ENCODE measurements around the gene PDE11A. TPM values are rescaled to one million over a fixed set of nuclear protein-coding genes. Genes with fewer than 3 reads are reported as not detected.

The PDE11A gene
- total RNA-seq, 2 donors from 2014 or later, result 2.6 to 3.2 TPM

DNA sequence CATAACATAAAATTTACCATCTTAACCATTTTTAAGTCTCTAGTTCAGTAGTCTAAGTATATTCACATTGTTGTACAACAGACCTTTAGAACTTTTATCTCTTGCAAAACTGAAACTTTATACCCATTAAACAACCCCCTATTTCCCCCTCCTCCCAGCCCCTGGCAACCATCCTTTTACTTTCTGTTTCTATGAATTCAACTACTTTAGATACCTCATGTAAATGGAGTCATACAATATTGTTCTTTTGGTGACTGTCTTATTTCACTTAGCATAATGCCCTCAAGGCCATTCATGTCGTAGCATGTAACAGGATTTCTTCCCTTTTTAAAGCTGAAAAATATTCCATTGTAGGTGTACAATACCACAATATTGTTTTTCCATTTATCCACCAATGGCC lies 129.8 kb downstream of the PDE11A start:
- H3K9me3 ChIP-seq, result no peaks in the 10 kb centered on the region
- DNase-seq, result no peak
- intact Hi-C loops (cut with DNase I), result no loop called here
- no peak for TF ChIP-seq CTCF (IDR thresholded peaks at IDR 0.05)
- no peak overlapping the region for H3K27ac ChIP-seq
- H3K4me3 ChIP-seq, result no peak overlapping the region
- no peak overlapping the region for H3K9ac ChIP-seq (ENCODE audit: low read depth in 2 of 2, low read length in 2 of 2)
- H3K36me3 ChIP-seq, result no peaks in the 10 kb centered on the region
- no peaks in the 10 kb centered on the region for H3K27me3 ChIP-seq
- no peaks in the 10 kb centered on the region for H3K4me1 ChIP-seq

GRCh38 chr2:177939211-177939610 lies 133.4 kb downstream of the PDE11A start:
- intact Hi-C loops (cut with DNase I), result no loop called here
- Histone ChIP-seq H3K36me3 (no peaks in the 10 kb centered on the region), H3K9me3 (no peaks in the 10 kb centered on the region), H3K27me3 (no peaks in the 10 kb centered on the region), H3K4me3 (no peak overlapping the region), H3K27ac (no peak overlapping the region), H3K4me1 (no peaks in the 10 kb centered on the region), H3K9ac (ENCODE audit: low read depth in 2 of 2, low read length in 2 of 2) (no peak overlapping the region)
- TF ChIP-seq CTCF (IDR thresholded peaks at IDR 0.05), result no peak
- no peak for DNase-seq

DNA sequence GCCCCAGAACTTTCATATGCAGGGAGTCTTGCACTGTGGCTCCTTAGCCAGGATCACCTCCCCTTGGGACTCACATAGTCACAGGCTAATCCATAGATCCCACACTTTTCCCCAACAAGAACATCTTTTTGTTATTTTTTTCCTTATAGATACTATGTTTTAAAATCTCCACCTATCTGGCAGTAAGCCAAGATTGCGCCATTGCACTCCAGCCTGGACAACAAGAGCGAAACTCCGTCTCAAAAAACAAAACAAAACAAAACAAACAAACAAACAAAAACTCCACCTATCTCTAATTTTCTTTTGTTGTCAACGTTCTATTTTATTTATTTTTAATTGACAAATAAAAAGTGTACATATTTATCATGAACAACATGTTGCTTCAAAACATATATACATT lies 141.7 kb downstream of the PDE11A start:
- H3K4me3 ChIP-seq, result no peak overlapping the region
- no peak for DNase-seq

GRCh38 chr2:177929662-177930522 lies 142.7 kb downstream of the PDE11A start:
- H3K36me3 ChIP-seq, result no peaks in the 10 kb centered on the region
- no peak overlapping the region for H3K9ac ChIP-seq (ENCODE audit: low read depth in 2 of 2, low read length in 2 of 2)
- H3K27me3 ChIP-seq, result no peaks in the 10 kb centered on the region
- no peak overlapping the region for H3K4me3 ChIP-seq
- H3K9me3 ChIP-seq, result no peaks in the 10 kb centered on the region
- no peak for TF ChIP-seq CTCF (IDR thresholded peaks at IDR 0.05)
- DNase-seq, result no peak
- intact Hi-C loops (cut with DNase I), result no loop called here
- no peaks in the 10 kb centered on the region for H3K4me1 ChIP-seq
- H3K27ac ChIP-seq, result no peak overlapping the region

More for the DNA sequence above, 141.7 kb downstream of the PDE11A start:
- Histone ChIP-seq H3K36me3 (no peaks in the 10 kb centered on the region), H3K9me3 (no peaks in the 10 kb centered on the region), H3K27me3 (no peaks in the 10 kb centered on the region), H3K9ac (ENCODE audit: low read depth in 2 of 2, low read length in 2 of 2) (no peak overlapping the region), H3K27ac (no peak overlapping the region), H3K4me1 (no peaks in the 10 kb centered on the region)
- intact Hi-C loops (cut with DNase I), result no loop called here
- TF ChIP-seq CTCF (IDR thresholded peaks at IDR 0.05), result no peak

- no peak overlapping the region for H3K9ac ChIP-seq (ENCODE audit: low read depth in 2 of 2, low read length in 2 of 2)
Measured at GRCh38 chr2:177923323-177923722, 149.3 kb downstream of the PDE11A start.

More at GRCh38 chr2:177923323-177923722, 149.3 kb downstream of the PDE11A start:
- Histone ChIP-seq H3K9me3 (no peaks in the 10 kb centered on the region), H3K36me3 (no peaks in the 10 kb centered on the region), H3K27me3 (no peaks in the 10 kb centered on the region), H3K4me3 (no peak overlapping the region), H3K4me1 (no peaks in the 10 kb centered on the region), H3K27ac (no peak overlapping the region)
- intact Hi-C loops (cut with DNase I), result no loop called here
- TF ChIP-seq CTCF (IDR thresholded peaks at IDR 0.05), result no peak
- DNase-seq, result no peak
